H1 (cell line): Measurements from ENCODE around the gene STYXL1. TPM values are rescaled to one million over a fixed set of nuclear protein-coding genes. Genes with fewer than 3 reads are reported as not detected.

Source experiments
- CTCF ChIA-PET: fragments of 300-600 bp; sonication (Branson Sonifier 250); formaldehyde crosslinking; loops from one replicate; lab custom pipeline; 2021; ENCODE audit not compliant: partially characterized antibody; lab: Charles Lee
- POLR2A ChIA-PET: fragments of 300-600 bp; sonication (Branson Sonifier 250); formaldehyde crosslinking; loops from one replicate; lab custom pipeline; 2021; ENCODE audit warnings: inconsistent platforms; ENCODE audit not compliant: partially characterized antibody; lab: Charles Lee
- DNase-seq, 2 experiments: peaks; one replicate each; pipeline versions ENCODE4 v3.0.0 to v3.0.0-alpha.2; 2010 to 2022; ENCODE audit warnings: low spot score in 2 of 2, low read depth in 1 of 2, mixed read lengths in 1 of 2
- FAIRE-seq: peaks from 2 replicates; lab custom pipeline; 2011; peaks lifted over from hg19 to GRCh38; lab: Jason Lieb, UNC
- H2AFZ ChIP-seq: 2 replicates; pipeline ENCODE4 v1.8.1; 2012; ENCODE audit warnings: low read length, inconsistent platforms
- H2AK5ac ChIP-seq: 2 replicates; pipeline ENCODE4 v1.6.1; 2013; ENCODE audit warnings: low read depth, low read length
- H2BK120ac ChIP-seq: replicated peaks from 2 replicates; pipeline ENCODE3; 2013; ENCODE audit warnings: low read depth, low read length, inconsistent platforms
- H2BK12ac ChIP-seq: 2 replicates; pipeline ENCODE4 v1.6.1; 2013; ENCODE audit warnings: low read depth, low read length
- H2BK15ac ChIP-seq: 2 replicates; pipeline ENCODE4 v1.6.1; 2013; ENCODE audit warnings: low read length
- H2BK20ac ChIP-seq: 2 replicates; pipeline ENCODE4 v1.6.1; 2013; ENCODE audit warnings: low read length
- H2BK5ac ChIP-seq: 2 replicates; pipeline ENCODE4 v1.6.1; 2013; ENCODE audit warnings: low read depth, low read length
- H3K14ac ChIP-seq: 2 replicates; pipeline ENCODE4 v1.6.1; 2013; ENCODE audit warnings: inconsistent platforms; ENCODE audit not compliant: insufficient read length
- H3K18ac ChIP-seq: 2 replicates; pipeline ENCODE4 v1.6.1; 2013; ENCODE audit warnings: low read length; ENCODE audit errors: extremely low read depth
- H3K23ac ChIP-seq: 2 replicates; pipeline ENCODE4 v1.6.1; 2013; ENCODE audit warnings: inconsistent platforms; ENCODE audit not compliant: insufficient read length
- H3K23me2 ChIP-seq: 2 replicates; pipeline ENCODE4 v1.6.1; 2013; ENCODE audit warnings: low read depth, low read length
- H3K27ac ChIP-seq: 2 replicates; pipeline ENCODE4 v1.6.1; 2011; ENCODE audit warnings: low read depth, low read length, inconsistent platforms
- H3K27me3 ChIP-seq, 4 experiments: replicated peaks in 1 of 4; 1 replicate in 1 of 4; 2 replicates in 3 of 4; pipeline versions ENCODE4 v1.6.1 to v1.8.1; 2011 to 2013; ENCODE audit warnings: low read length in 3 of 4, mild to moderate bottlenecking in 3 of 4, inconsistent platforms in 2 of 4, mixed read lengths in 2 of 4, moderate library complexity in 1 of 4; ENCODE audit not compliant: control insufficient read depth in 3 of 4, insufficient read depth in 3 of 4; ENCODE audit errors: extremely low read depth in 1 of 4
- H3K36me3 ChIP-seq, 4 experiments: 2 replicates each; pipeline versions ENCODE4 v1.6.1 to v1.8.1; 2011 to 2013; ENCODE audit warnings: mild to moderate bottlenecking in 4 of 4, low read length in 3 of 4, moderate library complexity in 2 of 4, control low read depth in 1 of 4, inconsistent platforms in 1 of 4; ENCODE audit not compliant: insufficient read depth in 4 of 4, control insufficient read depth in 2 of 4
- H3K4ac ChIP-seq: replicated peaks from 2 replicates; pipeline ENCODE3; 2013; ENCODE audit warnings: low read length, low read depth, mixed read lengths, inconsistent platforms; ENCODE audit not compliant: insufficient read length
- H3K4me1 ChIP-seq, 4 experiments: replicated peaks in 1 of 4; 1 replicate in 1 of 4; 2 replicates in 3 of 4; pipeline versions ENCODE4 v1.6.1 to v1.8.1; 2011 to 2013; ENCODE audit warnings: low read length in 3 of 4, inconsistent platforms in 2 of 4, mixed read lengths in 1 of 4; ENCODE audit not compliant: insufficient read depth in 4 of 4, control insufficient read depth in 3 of 4
- H3K4me2 ChIP-seq, 2 experiments: 2 replicates each; pipeline versions ENCODE4 v1.6.1 to v1.8.1; 2011 to 2013; ENCODE audit warnings: low read depth in 2 of 2, low read length in 2 of 2, control low read depth in 1 of 2, inconsistent platforms in 1 of 2, mild to moderate bottlenecking in 1 of 2; ENCODE audit not compliant: insufficient read depth in 1 of 2
- H3K4me3 ChIP-seq, 4 experiments: fragments of 200-600, 300-600 bp in 1 of 4; sonication (generic), shearing (Covaris generic), sonication (Bioruptor Twin) in 1 of 4; 2 replicates each; pipeline versions ENCODE4 v1.5.1 to v1.8.1; 2011 to 2016; ENCODE audit warnings: low read length in 4 of 4, low read depth in 3 of 4, control low read depth in 2 of 4, inconsistent platforms in 2 of 4, mild to moderate bottlenecking in 2 of 4, mixed read lengths in 1 of 4, moderate library complexity in 1 of 4; ENCODE audit not compliant: insufficient read depth in 2 of 4; ENCODE audit errors: extremely low read depth in 1 of 4
- H3K56ac ChIP-seq: replicated peaks from 2 replicates; pipeline ENCODE3; 2013; ENCODE audit warnings: low read depth, mild to moderate bottlenecking, mixed read lengths, low read length, inconsistent platforms; ENCODE audit not compliant: insufficient read length
- H3K79me1 ChIP-seq: 2 replicates; pipeline ENCODE4 v1.6.1; 2013; ENCODE audit warnings: low read depth, low read length, control low read depth
- H3K79me2 ChIP-seq, 2 experiments: 2 replicates each; pipeline versions ENCODE4 v1.6.1 to v1.8.1; 2012 to 2013; ENCODE audit warnings: low read length in 2 of 2, mild to moderate bottlenecking in 2 of 2, inconsistent platforms in 1 of 2; ENCODE audit not compliant: insufficient read depth in 2 of 2, control insufficient read depth in 1 of 2
- H3K9ac ChIP-seq, 4 experiments: replicated peaks in 1 of 4; 1 replicate in 1 of 4; 2 replicates in 3 of 4; pipeline versions ENCODE4 v1.6.1 to v1.8.1; 2011 to 2013; ENCODE audit warnings: low read depth in 3 of 4, low read length in 3 of 4, control low read depth in 2 of 4, mild to moderate bottlenecking in 2 of 4, moderate library complexity in 2 of 4, inconsistent platforms in 1 of 4; ENCODE audit errors: extremely low read depth in 1 of 4
- H3K9me3 ChIP-seq, 2 experiments: 2 replicates each; pipeline versions ENCODE4 v1.6.1 to v1.8.1; 2012 to 2013; ENCODE audit warnings: mild to moderate bottlenecking in 2 of 2, moderate library complexity in 2 of 2, control low read depth in 1 of 2, inconsistent platforms in 1 of 2, low read depth in 1 of 2, low read length in 1 of 2, mixed read lengths in 1 of 2; ENCODE audit not compliant: insufficient read depth in 2 of 2
- H4K20me1 ChIP-seq, 2 experiments: replicated peaks in 1 of 2; 2 replicates each; pipeline versions ENCODE3 to v1.8.1; 2011 to 2013; ENCODE audit warnings: inconsistent platforms in 2 of 2, low read length in 2 of 2, mild to moderate bottlenecking in 1 of 2; ENCODE audit not compliant: insufficient read depth in 2 of 2, control insufficient read depth in 1 of 2
- H4K5ac ChIP-seq: 2 replicates; pipeline ENCODE4 v1.6.1; 2013; ENCODE audit warnings: low read length, low read depth, mixed read lengths, inconsistent platforms; ENCODE audit not compliant: insufficient read length
- H4K8ac ChIP-seq: 2 replicates; pipeline ENCODE4 v1.8.0; 2013; ENCODE audit warnings: mild to moderate bottlenecking, moderate library complexity, low read length, inconsistent platforms; ENCODE audit not compliant: insufficient read depth; ENCODE audit errors: extremely low read depth
- H4K91ac ChIP-seq: replicated peaks from 2 replicates; pipeline ENCODE3; 2013; ENCODE audit warnings: low read length, mixed read lengths, inconsistent platforms; ENCODE audit not compliant: insufficient read length
- BRCA1 ChIP-seq: IDR thresholded peaks from 2 replicates; pipeline ENCODE4 v1.6.1; 2012; ENCODE audit warnings: low read depth, low read length, improper control_type of control experiment
- HDAC6 ChIP-seq: IDR thresholded peaks from one replicate; pipeline ENCODE4 v1.7.1; 2012; ENCODE audit warnings: low read depth, mild to moderate bottlenecking, inconsistent platforms, low read length, moderate library complexity
- MAX ChIP-seq: IDR thresholded peaks from 2 replicates; pipeline ENCODE4 v1.6.1; 2012; ENCODE audit warnings: inconsistent platforms
- PHF8 ChIP-seq: fragments of 200-600 bp; sonication (generic); conservative IDR thresholded peaks from 2 replicates; pipeline ENCODE4 v1.7.1; 2012; ENCODE audit warnings: low read depth, mild to moderate bottlenecking, inconsistent platforms, low read length, moderate library complexity
- WGBS, 2 experiments: shearing (Covaris generic) in 1 of 2; methylation state at CpG; one replicate each; pipeline versions ENCODE4 v1.1.6 to v1.1.7; 2013 to 2015; ENCODE audit warnings: low lambda C conversion rate in 2 of 2, mixed read lengths in 2 of 2, inconsistent platforms in 1 of 2, low coverage in 1 of 2, missing lambda C conversion rate in 1 of 2; ENCODE audit not compliant: insufficient replicate concordance in 2 of 2, insufficient coverage in 1 of 2, insufficient read length in 1 of 2; ENCODE audit errors: extremely low coverage in 1 of 2, missing lambda C conversion rate in 1 of 2; 5-methylcytosine and 5-hydroxymethylcytosine counted together
- polyA plus RNA-seq, 7 experiments: library from polyadenylated mRNA; depleted of rRNA in 3 of 7; stranded (reverse) in 5 of 7; unstranded in 2 of 7; fragments of >200 nt in 5 of 7; fragments of 200-250 nt in 2 of 7; gene quantifications; 1 replicate in 5 of 7; 2 replicates in 1 of 7; 4 replicates in 1 of 7; pipeline versions ENCODE4 v1.2.1 to v1.2.3, GENCODE V29; 2011 to 2013; ENCODE audit warnings: missing spikeins in 2 of 7, mixed read lengths in 2 of 7
- total RNA-seq: library from RNA; stranded (reverse); fragmentation: NEBNext Ultra II Directional; extraction: Animal tissue kit (Norgen Biotek cat#: 25700); gene quantifications from 2 replicates; pipeline ENCODE4 v1.2.1, GENCODE V29; 2021

Gene STYXL1
- total and polyA plus RNA-seq, 2 of the 8 experiments (the other 6 are each of a cell fraction or from before 2014, with no cell fraction given): 32.3 to 53.9 TPM

DNA sequence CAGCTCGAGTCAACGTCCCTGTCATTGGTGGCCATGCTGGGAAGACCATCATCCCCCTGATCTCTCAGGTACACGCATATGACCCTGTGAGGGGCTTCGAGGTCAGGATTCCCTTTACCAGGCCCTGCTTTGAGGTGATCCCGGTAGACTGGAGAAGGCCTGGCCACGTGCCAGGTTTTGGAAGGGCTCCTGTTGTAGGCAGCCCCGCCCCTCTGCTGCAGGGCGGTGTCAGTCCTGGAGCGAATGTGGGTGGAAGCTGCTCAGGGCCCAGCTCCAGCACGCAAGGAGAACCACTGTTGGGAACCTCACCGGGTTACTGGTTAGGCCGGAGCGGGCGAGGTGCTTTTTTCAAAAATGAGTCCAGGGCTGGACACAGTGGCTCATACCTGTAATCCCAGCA is 15.7 kb upstream of the STYXL1 start:
- Histone ChIP-seq H3K18ac (no peak overlapping the region), H4K8ac (no peak overlapping the region), H3K4ac (no peak overlapping the region), H3K23me2 (no peaks in the 10 kb centered on the region), H3K4me1 (no peaks in the 10 kb centered on the region), H2BK120ac (no peak overlapping the region), H4K5ac (no peak overlapping the region), H3K4me2 (no peak overlapping the region), H3K27me3 (no peaks in the 10 kb centered on the region), H3K79me2 (no peaks in the 10 kb centered on the region), H2BK15ac (no peak overlapping the region), H3K79me1 (no peaks in the 10 kb centered on the region), H3K36me3 (peaks cover 41 to 76% (median 74%) of the 10 kb centered on the region in 4 experiments), H2AK5ac (no peak overlapping the region), H3K9me3 (no peaks in the 10 kb centered on the region), H2AFZ (no peak overlapping the region), H2BK20ac (no peak overlapping the region), H3K14ac (no peak overlapping the region), H4K20me1 (peaks cover 0 to 9% of the 10 kb centered on the region in 2 experiments), H3K9ac (no peak overlapping the region), H4K91ac (no peak overlapping the region), H3K4me3 (no peak overlapping the region), H3K27ac (no peak overlapping the region), H2BK12ac (no peak overlapping the region), H2BK5ac (no peak overlapping the region), H3K23ac (no peak overlapping the region), H3K56ac (no peak overlapping the region)
- TF ChIP-seq BRCA1: no peak
- no peak for TF ChIP-seq HDAC6
- TF ChIP-seq PHF8: no peak
- TF ChIP-seq MAX: no peak
- DNase-seq: no peak
- POLR2A ChIA-PET: interaction anchor here (0.5 to 10.6 kb wide), 2 partner anchors 9 to 274 kb away, joined by 4 to 127 read pairs; partner anchors contain the start of genes MDH2 and STYXL1
- CTCF ChIA-PET: interaction anchor here (0.6 to 0.9 kb wide), 2 partner anchors 176 to 250 kb away, joined by 3 read pairs; no protein-coding TSS in a partner anchor
- FAIRE-seq: no peak
- WGBS, 2 experiments: 93% methylated on average over 13 of the region's 14 CpGs; no CpG with 5 or more reads in 1 of the 2 experiments
